Measurements from ENCODE around the gene APC2. TPM values are rescaled to one million over a fixed set of nuclear protein-coding genes. Genes with fewer than 3 reads are reported as not detected.
A peak's percentile ranks its signal among the peaks of the same experiment; 100 is the strongest.

Gene APC2
- polyA plus RNA-seq, 1 experiment = 0.09 TPM

DNA sequence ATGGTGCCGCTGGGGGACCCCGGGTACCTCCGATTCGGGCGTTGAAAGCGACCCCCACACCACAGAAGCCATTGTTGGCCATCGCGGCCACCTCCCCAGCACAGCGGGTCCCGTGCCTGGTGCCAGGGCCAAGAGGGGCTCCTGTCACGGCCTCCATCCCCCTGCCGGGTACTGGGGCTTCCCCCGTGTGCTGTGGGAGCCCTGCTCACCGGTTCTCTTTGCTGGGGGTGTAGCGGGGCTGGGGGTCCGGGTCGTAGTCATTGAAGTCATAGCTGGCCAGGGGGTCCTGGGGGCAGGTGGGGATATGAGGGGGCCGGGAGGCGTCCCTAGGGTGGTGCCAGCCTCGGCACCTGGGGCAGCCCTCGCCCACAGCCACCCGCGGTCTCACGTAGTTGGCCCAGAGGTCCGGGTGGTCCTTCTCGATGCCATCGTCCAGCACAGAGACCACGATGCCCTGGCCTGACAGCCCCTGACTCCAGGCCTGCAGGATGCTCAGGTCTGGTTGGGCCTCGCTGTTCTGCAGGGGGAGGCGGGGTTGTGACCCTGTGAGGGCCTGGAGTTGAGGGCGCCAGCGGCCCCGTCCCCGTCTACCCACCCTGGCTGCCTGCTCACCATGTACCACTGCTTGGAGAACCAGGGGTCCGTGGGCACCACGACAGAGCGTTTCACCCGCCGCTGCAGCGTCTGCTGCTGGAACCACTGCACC is 37.8 kb downstream of the APC2 start:
- H3K27ac ChIP-seq (ENCODE audit: low read depth, low read length) = no peak overlapping the region
- CTCF ChIA-PET = no interaction called here
- no peak overlapping the region for H3K4me3 ChIP-seq (ENCODE audit: low read depth, low read length)
- POLR2A ChIA-PET = no interaction called here
- H3K27me3 ChIP-seq (ENCODE audit: control insufficient read depth, insufficient read depth, low read length) = peaks cover 2% of the 10 kb centered on the region
- H3K9me3 ChIP-seq (ENCODE audit: control insufficient read depth, insufficient read depth, low read length) = no peaks in the 10 kb centered on the region; the same call in 1 of the 2 replicates
- no peak for DNase-seq (ENCODE audit: low read depth, low spot score)
- TF ChIP-seq, protein P1, sequence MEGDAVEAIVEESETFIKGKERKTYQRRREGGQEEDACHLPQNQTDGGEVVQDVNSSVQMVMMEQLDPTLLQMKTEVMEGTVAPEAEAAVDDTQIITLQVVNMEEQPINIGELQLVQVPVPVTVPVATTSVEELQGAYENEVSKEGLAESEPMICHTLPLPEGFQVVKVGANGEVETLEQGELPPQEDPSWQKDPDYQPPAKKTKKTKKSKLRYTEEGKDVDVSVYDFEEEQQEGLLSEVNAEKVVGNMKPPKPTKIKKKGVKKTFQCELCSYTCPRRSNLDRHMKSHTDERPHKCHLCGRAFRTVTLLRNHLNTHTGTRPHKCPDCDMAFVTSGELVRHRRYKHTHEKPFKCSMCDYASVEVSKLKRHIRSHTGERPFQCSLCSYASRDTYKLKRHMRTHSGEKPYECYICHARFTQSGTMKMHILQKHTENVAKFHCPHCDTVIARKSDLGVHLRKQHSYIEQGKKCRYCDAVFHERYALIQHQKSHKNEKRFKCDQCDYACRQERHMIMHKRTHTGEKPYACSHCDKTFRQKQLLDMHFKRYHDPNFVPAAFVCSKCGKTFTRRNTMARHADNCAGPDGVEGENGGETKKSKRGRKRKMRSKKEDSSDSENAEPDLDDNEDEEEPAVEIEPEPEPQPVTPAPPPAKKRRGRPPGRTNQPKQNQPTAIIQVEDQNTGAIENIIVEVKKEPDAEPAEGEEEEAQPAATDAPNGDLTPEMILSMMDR (IDR thresholded peaks at IDR 0.05; ENCODE audit: low read depth, low read length) = no peak

DNA sequence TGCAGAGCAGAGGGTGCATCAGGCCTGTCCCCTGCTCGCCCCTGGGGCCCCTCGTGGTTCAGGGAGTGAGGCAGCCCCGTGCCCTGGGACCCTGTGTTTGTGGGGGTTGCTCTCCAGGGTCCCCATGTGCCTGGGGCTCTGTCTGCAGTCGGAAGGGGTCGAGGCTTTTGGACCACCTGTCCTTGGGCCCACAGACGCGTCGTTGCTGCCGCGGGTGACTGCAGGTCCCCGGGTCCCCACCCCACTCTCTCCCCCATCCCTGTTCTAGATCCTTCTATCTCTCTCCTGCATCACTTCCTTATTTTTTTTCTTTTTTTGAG is 38.3 kb downstream of the APC2 start:
- TF ChIP-seq, protein P1 (IDR thresholded peaks at IDR 0.05; ENCODE audit: low read depth, low read length) = no peak
- ChIA-PET CTCF (no interaction called here), POLR2A (no interaction called here)
- DNase-seq (ENCODE audit: low read depth, low spot score) = no peak
- Histone ChIP-seq H3K4me3 (ENCODE audit: low read depth, low read length) (no peak overlapping the region), H3K27ac (ENCODE audit: low read depth, low read length) (no peak overlapping the region), H3K9me3 (ENCODE audit: control insufficient read depth, insufficient read depth, low read length) (no peaks in the 10 kb centered on the region; the same call in 1 of the 2 replicates), H3K27me3 (ENCODE audit: control insufficient read depth, insufficient read depth, low read length) (peaks cover 7% of the 10 kb centered on the region)

DNA sequence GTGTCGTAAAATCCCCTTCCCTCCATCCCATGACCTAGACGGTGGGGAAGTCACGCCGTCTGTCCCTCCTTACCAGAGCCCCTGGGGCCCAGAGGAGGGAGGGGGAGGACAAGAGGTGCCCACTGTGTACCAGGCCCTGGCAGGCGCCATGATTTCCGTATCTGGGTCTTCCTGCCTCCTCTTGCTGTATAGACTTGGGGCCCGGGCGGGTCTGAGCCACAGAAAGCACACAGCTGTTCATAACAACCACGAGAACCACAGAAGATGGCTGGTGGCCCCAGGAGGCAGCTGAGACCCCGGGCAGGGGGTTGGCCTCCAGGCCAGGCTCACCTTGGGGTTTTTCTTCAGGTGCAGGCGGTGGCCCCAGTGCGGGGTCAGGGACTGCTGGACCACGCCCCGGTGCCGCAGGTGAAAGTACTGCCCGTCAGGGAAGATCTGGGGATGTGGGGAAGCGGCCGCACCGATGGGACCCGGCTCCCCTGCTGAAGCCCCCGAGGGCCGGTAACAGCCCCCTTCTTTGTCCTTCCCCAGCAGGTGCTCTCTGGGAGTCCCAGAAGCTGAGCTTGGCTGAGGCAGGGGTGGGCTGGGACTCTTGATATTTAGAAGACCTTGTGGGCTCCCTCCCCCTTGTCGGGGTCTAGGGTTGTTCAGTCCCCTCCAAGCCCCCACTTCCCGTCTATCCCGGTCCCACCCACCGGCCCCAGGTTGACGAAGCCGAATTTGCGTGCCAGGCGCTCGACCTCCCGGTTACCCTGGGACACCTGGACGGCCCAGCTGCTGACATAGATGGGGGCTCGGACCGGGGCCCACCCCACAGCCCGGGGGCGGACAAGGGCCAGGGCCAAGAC is 39.8 kb downstream of the APC2 start:
- ChIA-PET POLR2A (no interaction called here), CTCF (no interaction called here)
- peaks cover 9% of the 10 kb centered on the region for H3K27me3 ChIP-seq (ENCODE audit: control insufficient read depth, insufficient read depth, low read length)
- peak overlapping the region; percentile 69 for H3K4me3 ChIP-seq (ENCODE audit: low read depth, low read length)
- DNase-seq (ENCODE audit: low read depth, low spot score) = no peak
- peak overlapping the region; percentile 11 for H3K27ac ChIP-seq (ENCODE audit: low read depth, low read length)
- no peaks in the 10 kb centered on the region; the same call in 1 of the 2 replicates for H3K9me3 ChIP-seq (ENCODE audit: control insufficient read depth, insufficient read depth, low read length)
- TF ChIP-seq, protein P1 (IDR thresholded peaks at IDR 0.05; ENCODE audit: low read depth, low read length) = no peak

DNA sequence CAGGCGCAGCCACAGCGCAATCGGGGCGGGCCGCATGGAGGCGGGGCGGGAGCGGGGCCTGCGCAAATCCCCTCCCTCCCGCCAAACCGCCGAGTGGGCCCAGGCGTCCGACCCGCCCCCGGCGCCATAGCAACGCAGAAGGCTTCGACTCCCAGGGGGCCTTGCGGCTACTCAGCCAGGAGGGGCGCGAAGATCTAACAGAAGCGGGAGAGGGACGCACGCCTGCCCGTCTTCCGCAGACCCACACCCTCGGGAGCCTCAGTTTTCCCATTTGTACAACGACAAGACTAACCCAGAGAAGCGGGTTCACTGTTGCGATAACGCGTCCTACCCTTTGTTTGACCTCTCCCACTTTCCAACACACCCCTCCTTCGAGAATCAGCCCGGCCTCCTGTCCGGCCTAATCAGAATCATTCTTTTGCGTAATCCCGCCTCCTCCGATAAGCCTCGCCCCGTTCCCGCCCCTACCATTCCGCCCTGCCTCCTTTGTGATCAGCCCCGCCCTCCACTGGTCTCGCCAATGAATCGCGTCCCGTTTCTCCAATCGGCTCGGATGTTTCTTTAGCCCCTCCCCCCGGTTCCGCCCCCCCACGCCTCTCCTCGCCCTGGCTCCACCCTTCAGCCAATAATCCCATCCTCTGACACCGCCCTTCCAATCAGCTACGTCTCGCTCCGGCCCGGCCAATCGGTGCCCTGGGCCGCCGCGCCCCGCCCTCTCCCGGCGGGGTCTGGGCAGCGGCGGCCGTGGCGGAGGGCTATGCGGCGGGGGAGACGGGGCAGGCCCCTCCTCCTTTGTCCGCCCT is 40.6 kb downstream of the APC2 start, which contains the start of gene PCSK4:
Gene PCSK4 (minus strand): TSS at position 40 of the 803 bp plus-strand sequence. CDS start 4 bp downstream, at position 36.
- peak within 1 kb of the TSS; percentile 39 for H3K27ac ChIP-seq (ENCODE audit: low read depth, low read length)

More for the DNA sequence above, 40.6 kb downstream of the APC2 start, which contains the start of gene PCSK4:
- ChIA-PET CTCF (interaction anchor here (0.6 kb wide), 1 partner anchor 336 kb away, joined by 6 read pairs; no protein-coding TSS in a partner anchor), POLR2A (interaction anchor here (0.6 to 1.4 kb wide), 7 partner anchors 10 to 406 kb away, joined by 3 to 8 read pairs (median 5); no protein-coding TSS in a partner anchor)
- DNase-seq (ENCODE audit: low read depth, low spot score) = peak; percentile 98
- Histone ChIP-seq H3K27me3 (ENCODE audit: control insufficient read depth, insufficient read depth, low read length) (peaks cover 9% of the 10 kb centered on the region), H3K4me3 (ENCODE audit: low read depth, low read length) (peak within 1 kb of the TSS; percentile 69), H3K9me3 (ENCODE audit: control insufficient read depth, insufficient read depth, low read length) (no peaks in the 10 kb centered on the region; the same call in 1 of the 2 replicates)
- TF ChIP-seq, protein P1 (IDR thresholded peaks at IDR 0.05; ENCODE audit: low read depth, low read length) = no peak

Measured in AG04450 (cell line).